Measurements from ENCODE around the gene PTPRG.

The PTPRG gene

DNA sequence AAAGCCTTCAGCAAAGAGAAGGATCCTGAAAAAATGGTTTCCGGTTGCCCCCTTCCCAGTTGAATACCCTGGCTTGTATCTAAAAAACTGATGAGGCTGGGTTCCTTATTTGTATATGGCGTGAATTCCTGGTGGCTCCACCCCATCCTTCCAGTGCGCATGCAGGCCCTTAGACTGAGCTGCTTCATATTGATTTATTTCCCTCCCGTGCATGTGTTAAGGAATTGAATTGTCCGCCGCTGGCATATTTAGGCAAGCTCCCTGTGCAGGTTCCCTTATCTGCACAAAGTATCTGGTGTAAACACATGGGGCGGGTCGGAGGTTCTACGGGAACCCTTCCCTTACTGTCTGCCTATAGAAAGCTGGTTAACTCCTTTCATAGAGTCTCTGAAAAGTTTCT, 449.6 kb downstream of the PTPRG start:
- Histone ChIP-seq H3K36me3 (replicated peaks) (no peaks in the 10 kb centered on the region), H3K27ac (no peak overlapping the region), H3K27me3 (replicated peaks) (no peaks in the 10 kb centered on the region), H3K4me3 (ENCODE audit: low read depth, low read length) (no peak overlapping the region)
- DNase-seq: no peak
- TF ChIP-seq, protein P1, sequence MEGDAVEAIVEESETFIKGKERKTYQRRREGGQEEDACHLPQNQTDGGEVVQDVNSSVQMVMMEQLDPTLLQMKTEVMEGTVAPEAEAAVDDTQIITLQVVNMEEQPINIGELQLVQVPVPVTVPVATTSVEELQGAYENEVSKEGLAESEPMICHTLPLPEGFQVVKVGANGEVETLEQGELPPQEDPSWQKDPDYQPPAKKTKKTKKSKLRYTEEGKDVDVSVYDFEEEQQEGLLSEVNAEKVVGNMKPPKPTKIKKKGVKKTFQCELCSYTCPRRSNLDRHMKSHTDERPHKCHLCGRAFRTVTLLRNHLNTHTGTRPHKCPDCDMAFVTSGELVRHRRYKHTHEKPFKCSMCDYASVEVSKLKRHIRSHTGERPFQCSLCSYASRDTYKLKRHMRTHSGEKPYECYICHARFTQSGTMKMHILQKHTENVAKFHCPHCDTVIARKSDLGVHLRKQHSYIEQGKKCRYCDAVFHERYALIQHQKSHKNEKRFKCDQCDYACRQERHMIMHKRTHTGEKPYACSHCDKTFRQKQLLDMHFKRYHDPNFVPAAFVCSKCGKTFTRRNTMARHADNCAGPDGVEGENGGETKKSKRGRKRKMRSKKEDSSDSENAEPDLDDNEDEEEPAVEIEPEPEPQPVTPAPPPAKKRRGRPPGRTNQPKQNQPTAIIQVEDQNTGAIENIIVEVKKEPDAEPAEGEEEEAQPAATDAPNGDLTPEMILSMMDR (IDR thresholded peaks at IDR 0.05; ENCODE audit: low read depth, low read length, missing control alignments): no peak
- in situ Hi-C loops (cut with HindIII; ENCODE audit: low pct_ligation_motif_present, low sequenced_read_pairs): no loop called here

GRCh38 chr3:62011666-62012065, 450.3 kb downstream of the PTPRG start:
- Histone ChIP-seq H3K4me3 (ENCODE audit: low read depth, low read length) (no peak overlapping the region), H3K27me3 (replicated peaks) (no peaks in the 10 kb centered on the region), H3K36me3 (replicated peaks) (no peaks in the 10 kb centered on the region), H3K27ac (no peak overlapping the region)
- TF ChIP-seq, protein P1 (IDR thresholded peaks at IDR 0.05; ENCODE audit: low read depth, low read length, missing control alignments): no peak
- peak; percentile 1 for DNase-seq
- in situ Hi-C loops (cut with HindIII; ENCODE audit: low pct_ligation_motif_present, low sequenced_read_pairs): no loop called here

DNA sequence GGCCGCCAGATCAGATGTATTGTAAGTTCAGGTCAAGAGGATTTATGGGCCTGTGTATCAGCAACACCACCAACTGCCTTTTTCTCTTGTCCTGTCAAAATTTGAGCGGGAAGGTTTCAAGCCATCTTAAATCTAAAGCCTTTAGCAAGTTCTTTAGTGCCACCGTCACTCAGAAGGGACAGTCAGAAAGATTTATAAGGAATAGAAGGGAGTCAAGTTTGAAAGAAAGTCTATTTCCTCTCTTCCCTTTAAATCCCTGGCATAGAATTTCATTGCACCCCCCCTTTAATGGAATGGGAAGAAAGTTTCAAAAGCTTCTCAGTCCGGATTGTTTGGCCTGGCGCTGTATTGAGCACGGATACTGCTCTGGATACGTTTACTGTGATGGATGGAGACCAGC, 452.6 kb downstream of the PTPRG start:
- Histone ChIP-seq H3K27ac (no peak overlapping the region), H3K27me3 (replicated peaks) (no peaks in the 10 kb centered on the region), H3K36me3 (replicated peaks) (no peaks in the 10 kb centered on the region), H3K4me3 (ENCODE audit: low read depth, low read length) (no peak overlapping the region)
- in situ Hi-C loops (cut with HindIII; ENCODE audit: low pct_ligation_motif_present, low sequenced_read_pairs): no loop called here
- DNase-seq: no peak
- TF ChIP-seq, protein P1 (IDR thresholded peaks at IDR 0.05; ENCODE audit: low read depth, low read length, missing control alignments): no peak

- H3K27ac ChIP-seq: no peak overlapping the region
- no peaks in the 10 kb centered on the region for H3K36me3 ChIP-seq (replicated peaks)
- TF ChIP-seq, protein P1 (IDR thresholded peaks at IDR 0.05; ENCODE audit: low read depth, low read length, missing control alignments): no peak
- DNase-seq: no peak
- in situ Hi-C loops (cut with HindIII; ENCODE audit: low pct_ligation_motif_present, low sequenced_read_pairs): no loop called here
- no peaks in the 10 kb centered on the region for H3K27me3 ChIP-seq (replicated peaks)
- H3K4me3 ChIP-seq (ENCODE audit: low read depth, low read length): no peak overlapping the region
These were observed 453.7 kb downstream of the PTPRG start for GRCh38 chr3:62015111-62015510.

DNA sequence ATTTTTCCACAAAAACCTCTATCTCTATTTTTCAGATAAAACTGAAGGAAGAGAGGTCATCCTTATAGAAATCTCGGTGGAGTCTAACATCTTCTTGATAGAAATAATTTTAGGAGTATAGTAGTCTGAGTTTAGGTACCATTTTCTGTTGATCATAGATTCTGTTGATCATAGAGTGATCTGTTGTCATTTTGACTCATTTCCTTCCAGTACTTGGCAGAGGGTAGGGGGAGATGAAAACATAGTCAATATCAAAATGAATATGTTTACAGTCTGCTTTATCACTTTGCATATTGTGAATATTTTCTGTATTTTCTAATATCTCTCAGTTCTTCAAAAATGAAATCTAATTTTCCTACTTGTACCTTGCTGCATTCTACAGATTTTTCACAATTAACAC, 458.5 kb downstream of the PTPRG start:
- TF ChIP-seq, protein P1 (IDR thresholded peaks at IDR 0.05; ENCODE audit: low read depth, low read length, missing control alignments): no peak
- Histone ChIP-seq H3K27me3 (replicated peaks) (no peaks in the 10 kb centered on the region), H3K27ac (no peak overlapping the region), H3K4me3 (ENCODE audit: low read depth, low read length) (no peak overlapping the region), H3K36me3 (replicated peaks) (no peaks in the 10 kb centered on the region)
- in situ Hi-C loops (cut with HindIII; ENCODE audit: low pct_ligation_motif_present, low sequenced_read_pairs): no loop called here
- DNase-seq: no peak

- no peak overlapping the region for H3K27ac ChIP-seq
- in situ Hi-C loops (cut with HindIII; ENCODE audit: low pct_ligation_motif_present, low sequenced_read_pairs): no loop called here
These were observed 459.3 kb downstream of the PTPRG start for GRCh38 chr3:62020706-62021105.

More at GRCh38 chr3:62020706-62021105, 459.3 kb downstream of the PTPRG start:
- TF ChIP-seq, protein P1 (IDR thresholded peaks at IDR 0.05; ENCODE audit: low read depth, low read length, missing control alignments): no peak
- H3K4me3 ChIP-seq (ENCODE audit: low read depth, low read length): no peak overlapping the region
- no peak for DNase-seq
- H3K27me3 ChIP-seq (replicated peaks): no peaks in the 10 kb centered on the region
- H3K36me3 ChIP-seq (replicated peaks): no peaks in the 10 kb centered on the region

Data from brain microvascular endothelial cell (primary cell).